Breast epithelium (tissue), 4 donors: Measurements from ENCODE around the gene S100P. TPM values are rescaled to one million over a fixed set of nuclear protein-coding genes. Genes with fewer than 3 reads are reported as not detected.

ENCODE experiments used
- DNase-seq, 2 donors: peaks; one replicate each; pipeline ENCODE4 v3.0.0-alpha.2; 2019; ENCODE audit warnings: low spot score in 2 of 2
- H3K27ac ChIP-seq, 2 donors: fragments of 200-600 bp; sonication (generic) in 1 of 2; one replicate each; pipeline ENCODE4 v1.5.1; 2016 to 2019; ENCODE audit warnings: mild to moderate bottlenecking in 1 of 2
- H3K27me3 ChIP-seq, 2 donors: fragments of 200-600 bp; sonication (generic) in 1 of 2; one replicate each; pipeline versions ENCODE4 v1.5.1 to v1.6.0; 2017 to 2019; ENCODE audit warnings: control low read depth in 1 of 2, mild to moderate bottlenecking in 1 of 2
- H3K36me3 ChIP-seq: fragments of 200-600 bp; one replicate; pipeline ENCODE4 v1.5.1; 2019
- H3K4me1 ChIP-seq, 2 donors: fragments of 200-600 bp; sonication (generic); one replicate each; pipeline ENCODE4 v1.5.1; 2016 to 2019; ENCODE audit warnings: control low read depth in 1 of 2
- H3K4me3 ChIP-seq, 3 donors: fragments of 200-600 bp; sonication (generic); 1 replicate in 2 of 3; 2 replicates in 1 of 3; pipeline ENCODE4 v1.5.1; 2016 to 2019; ENCODE audit warnings: mild to moderate bottlenecking in 3 of 3, moderate library complexity in 2 of 3
- H3K9me3 ChIP-seq, 2 donors: fragments of 200-600 bp; sonication (generic) in 1 of 2; one replicate each; pipeline ENCODE4 v1.5.1; 2016 to 2019; ENCODE audit warnings: control low read depth in 1 of 2
- POLR2A ChIP-seq: fragments of 450-650 bp; IDR thresholded peaks from one replicate; pipeline ENCODE4 v1.6.1; 2016; ENCODE audit warnings: antibody characterized with exemption, mild to moderate bottlenecking, moderate library complexity
- POLR2AphosphoS5 ChIP-seq, 3 donors: sonication (generic); formaldehyde crosslinking; IDR thresholded peaks; one replicate each; pipeline ENCODE4 v1.6.1; 2017; ENCODE audit warnings: antibody characterized with exemption in 3 of 3
- intact Hi-C: fragments of 100-400 bp; cut with DNase I; formaldehyde crosslinking; loops from one replicate; pipeline ENCODE4 v1.15.1; 2023; ENCODE audit warnings: low total_unique reads
- total RNA-seq, 3 donors: library from RNA; depleted of rRNA; stranded (reverse); fragments of >200 nt; gene quantifications; one replicate each; pipeline ENCODE4 v1.1.0, GENCODE V29; 2016
- TF ChIP-seq, protein P1 (sequence below), 3 donors: fragments of 450-650 bp; IDR thresholded peaks; one replicate each; pipeline ENCODE4 v1.5.1; 2016 to 2017; ENCODE audit warnings: antibody characterized with exemption in 3 of 3, mild to moderate bottlenecking in 3 of 3, moderate library complexity in 3 of 3

The S100P gene
- total RNA-seq, 3 donors from 2014 or later: 0.29 to 0.98 TPM; not detected in 1

DNA sequence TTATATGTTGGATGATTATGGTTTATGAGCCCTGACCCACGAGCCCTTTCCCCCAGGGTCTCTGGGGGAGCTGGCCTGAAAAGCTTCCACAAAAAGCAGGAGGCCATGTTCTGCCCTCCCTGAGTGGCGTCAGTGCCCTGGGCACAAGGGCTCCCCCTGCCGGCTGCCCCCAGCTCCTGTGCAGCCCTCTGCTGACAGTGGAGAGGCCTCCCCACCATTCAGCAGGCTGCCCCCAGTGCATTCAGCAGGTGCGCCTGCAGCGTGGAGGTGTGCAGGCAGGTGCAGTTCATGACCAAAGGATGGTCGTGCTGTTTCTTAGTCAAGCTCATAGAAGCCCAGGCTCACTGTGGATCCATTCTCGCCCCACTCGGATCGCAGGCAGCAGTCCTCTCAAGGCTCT lies 12.5 kb upstream of the S100P start:
- Histone ChIP-seq H3K36me3 (no peaks in the 10 kb centered on the region), H3K27ac (no peak overlapping the region), H3K4me1 (peaks cover 0 to 10% of the 10 kb centered on the region in 2 donors), H3K4me3 (no peak overlapping the region), H3K27me3 (no peaks in the 10 kb centered on the region), H3K9me3 (no peaks in the 10 kb centered on the region)
- intact Hi-C loops: no loop called here
- DNase-seq: no peak
- TF ChIP-seq POLR2AphosphoS5 (IDR thresholded peaks at IDR 0.05) (no peak), POLR2A (no peak)
- TF ChIP-seq, protein P1, sequence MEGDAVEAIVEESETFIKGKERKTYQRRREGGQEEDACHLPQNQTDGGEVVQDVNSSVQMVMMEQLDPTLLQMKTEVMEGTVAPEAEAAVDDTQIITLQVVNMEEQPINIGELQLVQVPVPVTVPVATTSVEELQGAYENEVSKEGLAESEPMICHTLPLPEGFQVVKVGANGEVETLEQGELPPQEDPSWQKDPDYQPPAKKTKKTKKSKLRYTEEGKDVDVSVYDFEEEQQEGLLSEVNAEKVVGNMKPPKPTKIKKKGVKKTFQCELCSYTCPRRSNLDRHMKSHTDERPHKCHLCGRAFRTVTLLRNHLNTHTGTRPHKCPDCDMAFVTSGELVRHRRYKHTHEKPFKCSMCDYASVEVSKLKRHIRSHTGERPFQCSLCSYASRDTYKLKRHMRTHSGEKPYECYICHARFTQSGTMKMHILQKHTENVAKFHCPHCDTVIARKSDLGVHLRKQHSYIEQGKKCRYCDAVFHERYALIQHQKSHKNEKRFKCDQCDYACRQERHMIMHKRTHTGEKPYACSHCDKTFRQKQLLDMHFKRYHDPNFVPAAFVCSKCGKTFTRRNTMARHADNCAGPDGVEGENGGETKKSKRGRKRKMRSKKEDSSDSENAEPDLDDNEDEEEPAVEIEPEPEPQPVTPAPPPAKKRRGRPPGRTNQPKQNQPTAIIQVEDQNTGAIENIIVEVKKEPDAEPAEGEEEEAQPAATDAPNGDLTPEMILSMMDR (IDR thresholded peaks at IDR 0.05): no peak

DNA sequence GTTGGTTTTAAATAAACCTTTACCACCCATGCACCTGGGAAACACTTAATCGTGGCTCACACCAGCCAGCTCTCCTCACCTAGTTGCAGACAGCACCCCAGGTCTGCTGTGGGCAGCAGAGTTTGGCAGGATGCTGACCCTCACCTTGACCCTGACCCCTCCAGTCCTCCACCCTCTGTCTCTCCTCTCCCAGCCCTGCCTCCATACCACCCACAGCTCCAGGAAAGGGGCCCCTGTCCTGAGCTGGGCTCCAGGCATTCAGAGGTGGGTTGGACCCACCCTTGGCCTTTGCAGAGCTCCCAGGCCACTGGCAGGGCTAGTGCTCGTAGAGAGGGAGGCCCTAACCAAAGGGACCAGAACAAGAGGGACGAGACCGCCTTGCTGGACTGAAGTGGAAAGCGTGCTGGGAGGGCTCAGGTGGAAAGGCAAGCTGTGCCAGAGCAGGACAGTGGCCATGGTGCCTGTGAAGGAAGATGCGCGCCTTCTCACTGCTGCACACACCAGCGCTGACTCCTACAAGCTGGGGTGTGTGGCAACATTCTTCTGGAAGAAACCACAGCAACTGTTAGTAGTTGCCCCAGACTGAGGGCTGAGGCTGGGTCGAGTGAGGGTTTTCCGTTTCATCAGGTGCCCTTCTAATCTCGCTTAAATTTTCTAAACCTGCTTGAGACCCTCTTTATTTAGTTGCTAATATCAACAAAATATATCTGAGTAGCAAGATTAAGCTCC lies 10.7 kb upstream of the S100P start:
- no peaks in the 10 kb centered on the region for H3K36me3 ChIP-seq
- no peaks in the 10 kb centered on the region for H3K4me1 ChIP-seq
- H3K27ac ChIP-seq: no peak overlapping the region
- intact Hi-C loops: no loop called here
- TF ChIP-seq POLR2A: no peak
- no peak for TF ChIP-seq POLR2AphosphoS5 (IDR thresholded peaks at IDR 0.05)
- TF ChIP-seq, protein P1 (IDR thresholded peaks at IDR 0.05): no peak
- no peak overlapping the region for H3K4me3 ChIP-seq
- DNase-seq: no peak
- H3K27me3 ChIP-seq: no peaks in the 10 kb centered on the region
- H3K9me3 ChIP-seq: no peaks in the 10 kb centered on the region

DNA sequence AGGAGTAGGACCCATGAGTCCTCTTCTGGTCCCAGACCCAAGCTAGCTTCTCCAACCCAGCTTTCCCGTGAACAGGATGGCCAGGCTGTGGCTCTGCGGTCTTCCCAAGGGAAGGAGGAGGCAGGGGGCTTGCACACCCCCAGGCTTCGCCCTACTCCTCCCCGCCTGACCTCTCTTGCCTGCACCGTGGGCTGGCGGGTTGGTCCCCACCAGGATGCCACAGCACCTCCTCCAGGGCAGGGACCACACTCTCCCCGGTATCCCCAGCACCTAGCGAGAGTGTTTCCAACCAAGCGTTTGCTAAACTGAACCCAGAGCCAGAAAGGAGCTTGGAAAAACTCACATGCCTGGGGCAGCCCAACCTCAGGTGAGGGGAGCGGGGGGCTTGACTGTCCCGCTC lies 9.0 kb upstream of the S100P start:
- no peaks in the 10 kb centered on the region for H3K9me3 ChIP-seq
- H3K4me3 ChIP-seq: no peak overlapping the region
- H3K27me3 ChIP-seq: no peaks in the 10 kb centered on the region
- peaks cover 6 to 9% of the 10 kb centered on the region in 2 donors for H3K4me1 ChIP-seq
- no peaks in the 10 kb centered on the region for H3K36me3 ChIP-seq
- no peak overlapping the region for H3K27ac ChIP-seq
- TF ChIP-seq POLR2A (no peak), POLR2AphosphoS5 (IDR thresholded peaks at IDR 0.05) (no peak)
- TF ChIP-seq, protein P1 (IDR thresholded peaks at IDR 0.05): no peak
- intact Hi-C loops: loop anchor here (1.0 kb wide), 1 partner anchor 20 kb away; no protein-coding TSS in a partner anchor
- no peak for DNase-seq

DNA sequence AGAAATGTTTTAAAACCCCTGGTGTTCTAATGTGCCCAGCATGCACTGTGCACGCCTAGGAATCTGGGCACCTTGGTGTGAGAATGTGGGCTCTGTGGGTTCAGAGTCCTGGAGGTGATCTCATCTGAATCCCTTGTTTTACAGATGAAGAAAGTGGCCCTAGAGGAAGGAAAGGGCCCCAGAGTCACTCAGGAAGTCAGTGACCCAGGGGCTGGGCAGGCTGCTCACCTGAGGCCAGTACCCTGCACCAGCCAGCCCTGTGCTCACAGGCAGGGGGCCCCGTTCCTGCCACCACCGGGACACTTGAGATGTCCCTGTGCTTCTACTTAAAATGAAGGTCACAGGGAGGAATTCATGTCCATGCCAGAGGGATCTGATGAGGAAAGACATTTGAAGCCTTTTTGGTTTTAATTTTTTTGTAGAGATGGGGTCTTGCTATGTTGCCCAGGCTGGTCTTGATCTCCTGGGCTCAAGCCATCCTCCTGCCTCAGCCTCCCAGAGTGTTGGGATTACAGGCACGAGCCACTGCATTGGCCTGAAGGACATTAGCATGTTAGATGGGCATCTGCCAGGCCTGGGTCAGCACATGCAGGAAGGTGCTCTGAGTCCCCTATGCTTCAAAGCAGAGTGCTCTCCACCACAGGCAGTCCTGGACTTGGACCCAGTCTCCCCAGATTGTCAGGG lies 7.4 kb upstream of the S100P start:
- TF ChIP-seq POLR2AphosphoS5 (IDR thresholded peaks at IDR 0.05) (no peak), POLR2A (no peak)
- TF ChIP-seq, protein P1 (IDR thresholded peaks at IDR 0.05): no peak
- H3K4me3 ChIP-seq: no peak overlapping the region
- peaks cover 6 to 9% of the 10 kb centered on the region in 2 donors for H3K4me1 ChIP-seq
- H3K27me3 ChIP-seq: no peaks in the 10 kb centered on the region
- intact Hi-C loops: no loop called here
- no peak for DNase-seq
- H3K27ac ChIP-seq: no peak overlapping the region
- no peaks in the 10 kb centered on the region for H3K9me3 ChIP-seq
- no peaks in the 10 kb centered on the region for H3K36me3 ChIP-seq
